ENCODE measurements around the gene ATAT1.

DNA sequence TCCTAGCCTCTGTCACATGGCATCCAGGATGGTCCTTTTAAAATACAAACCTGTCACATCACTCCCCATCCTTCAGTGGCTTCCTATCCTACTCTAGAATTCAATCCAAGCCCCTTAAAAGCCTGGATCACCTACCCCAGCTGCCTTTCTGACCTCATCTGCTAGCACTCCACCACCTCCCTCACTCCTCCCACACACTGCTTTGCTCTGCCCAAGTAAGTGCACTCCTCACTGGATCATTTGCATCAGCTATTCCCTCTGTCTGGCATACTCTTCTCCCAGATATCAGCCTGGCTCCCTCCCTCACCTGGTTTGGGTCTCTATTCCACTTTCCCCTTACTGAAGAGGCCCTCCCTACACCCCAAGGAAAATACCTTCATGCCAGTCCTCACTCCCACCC is 30.8 kb downstream of the ATAT1 start:
- TF ChIP-seq CTCF (optimal IDR thresholded peaks at IDR 0.05 in 1 of 3, IDR thresholded peaks at IDR 0.05 in 1 of 3, conservative IDR thresholded peaks at IDR 0.05 in 1 of 3; ENCODE audit: extremely low read depth in 1 of 3, insufficient read depth in 2 of 3, low read length in 3 of 3) (no peak), EZH2 (IDR thresholded peaks at IDR 0.05; ENCODE audit: low read length) (no peak)
